Measurements from ENCODE around the gene ISL2.

ISL2 gene

GRCh38 chr15:76342058-76342381 lies 5.4 kb downstream of the ISL2 start:
- no peak for DNase-seq (ENCODE audit: low spot score)

GRCh38 chr15:76342382-76343201 lies 6.0 kb downstream of the ISL2 start:
- DNase-seq (ENCODE audit: low spot score) = no peak

DNA sequence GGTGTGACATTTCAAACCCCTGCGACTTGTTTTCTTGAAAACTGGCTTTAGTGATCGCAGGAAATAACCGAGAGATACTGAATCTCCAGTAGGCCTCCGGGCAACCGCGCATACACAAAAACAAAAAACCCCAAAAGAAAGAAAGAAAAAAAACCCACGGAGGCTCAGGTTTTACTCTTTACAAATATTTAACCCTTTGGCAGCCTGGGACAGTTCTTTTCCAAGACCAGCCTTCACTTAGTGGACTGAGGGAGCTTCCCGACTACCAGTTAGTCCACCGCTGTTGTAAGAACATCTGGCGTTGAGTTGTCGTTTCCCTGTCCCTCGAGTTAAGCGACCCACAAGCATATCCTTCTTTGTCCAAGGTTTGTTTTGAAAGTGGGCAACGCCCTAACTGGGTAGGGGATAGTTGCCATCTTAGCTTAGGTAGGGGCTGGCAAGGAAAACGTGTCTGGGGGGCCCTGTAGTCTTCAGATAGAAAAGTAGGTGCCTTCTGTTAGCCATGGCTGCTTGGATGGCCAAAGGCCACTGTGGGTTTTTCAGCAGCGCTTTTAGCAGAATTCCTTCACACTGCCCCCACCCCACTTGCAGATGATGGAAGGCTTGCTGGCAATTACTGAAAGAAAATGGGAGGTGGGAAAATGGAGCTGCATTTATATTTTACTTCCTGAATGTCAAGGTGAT lies 6.9 kb downstream of the ISL2 start:
- DNase-seq (ENCODE audit: low spot score) = no peak

GRCh38 chr15:76344893-76345582 lies 8.5 kb downstream of the ISL2 start:
- DNase-seq (ENCODE audit: low spot score) = no peak

GRCh38 chr15:76345583-76345879 lies 9.0 kb downstream of the ISL2 start:
- DNase-seq (ENCODE audit: low spot score) = no peak

- no peak for DNase-seq (ENCODE audit: low spot score)
These were observed 9.5 kb downstream of the ISL2 start for GRCh38 chr15:76345880-76346668.

- no peak for DNase-seq (ENCODE audit: low spot score)
These were observed 10.3 kb downstream of the ISL2 start for GRCh38 chr15:76346669-76347481.

DNA sequence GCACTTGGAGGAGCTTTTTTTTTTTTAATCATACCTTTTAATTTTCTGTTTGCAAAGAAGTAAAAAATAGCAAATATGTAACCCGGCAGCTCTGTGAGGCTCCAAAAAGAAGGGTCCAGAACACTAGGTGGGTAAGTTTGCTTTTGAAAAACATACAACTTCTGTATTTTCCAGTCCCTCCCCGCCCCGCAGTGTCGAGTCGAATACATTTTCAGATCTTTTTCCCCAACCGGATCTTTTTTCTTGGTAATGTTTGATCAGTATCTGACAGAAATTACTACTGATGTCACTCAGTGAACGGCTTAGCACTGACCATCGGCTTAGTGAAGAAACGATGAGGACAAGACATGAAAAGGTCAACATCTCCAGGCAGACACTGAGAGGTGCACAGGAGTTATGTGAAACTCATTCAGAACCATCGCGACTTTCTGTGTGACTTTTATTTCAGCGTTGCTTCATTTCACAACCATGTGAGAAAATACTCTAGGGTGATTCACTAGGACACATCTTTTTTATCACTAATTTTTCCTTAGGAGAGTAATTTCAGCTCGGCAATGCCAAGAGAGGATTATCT lies 11.0 kb downstream of the ISL2 start:
- DNase-seq (ENCODE audit: low spot score) = no peak

GRCh38 chr15:76349301-76350070 lies 12.9 kb downstream of the ISL2 start:
- DNase-seq (ENCODE audit: low spot score) = no peak

- no peak for DNase-seq (ENCODE audit: low spot score)
These were observed 16.5 kb downstream of the ISL2 start for GRCh38 chr15:76353023-76353577.

- DNase-seq (ENCODE audit: low spot score) = no peak
These were observed 17.3 kb downstream of the ISL2 start for GRCh38 chr15:76353903-76354302.

DNA sequence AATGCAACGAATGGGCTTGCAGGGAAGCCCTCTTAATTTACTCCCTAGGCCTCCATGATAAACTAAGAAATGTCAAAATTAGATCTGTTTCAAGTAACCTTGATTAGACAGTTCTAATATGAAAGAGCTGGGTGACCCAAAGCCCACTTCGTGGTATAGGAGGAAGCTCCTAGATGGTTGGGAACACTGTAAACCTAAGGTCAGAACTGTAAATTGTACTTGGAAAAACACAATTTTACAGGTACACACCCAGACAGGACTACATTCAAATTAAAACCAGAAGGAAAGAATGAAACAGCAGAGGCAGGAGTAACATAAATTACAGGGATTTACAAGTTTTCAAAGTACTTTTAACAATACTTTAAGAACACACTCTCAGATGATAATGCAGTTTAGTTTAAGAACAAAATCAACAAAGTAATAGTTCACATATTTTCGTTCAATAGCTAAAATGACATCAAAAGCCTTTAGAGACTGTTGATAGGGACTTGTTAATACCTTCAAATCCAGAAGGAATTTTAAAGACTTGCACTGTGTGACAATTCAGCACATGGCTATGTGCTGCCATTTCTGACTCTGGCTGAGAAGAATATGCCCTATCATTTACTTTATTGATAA lies 18.4 kb downstream of the ISL2 start:
- DNase-seq (ENCODE audit: low spot score) = no peak

- DNase-seq (ENCODE audit: low spot score) = no peak
These were observed 21.9 kb downstream of the ISL2 start for GRCh38 chr15:76358453-76358852.

GRCh38 chr15:76359152-76359551 lies 22.6 kb downstream of the ISL2 start:
- DNase-seq (ENCODE audit: low spot score) = no peak

- DNase-seq (ENCODE audit: low spot score) = no peak
These were observed 23.8 kb downstream of the ISL2 start for GRCh38 chr15:76360416-76360815.

- no peak for DNase-seq (ENCODE audit: low spot score)
These were observed 26.7 kb downstream of the ISL2 start for GRCh38 chr15:76363251-76363650.

DNA sequence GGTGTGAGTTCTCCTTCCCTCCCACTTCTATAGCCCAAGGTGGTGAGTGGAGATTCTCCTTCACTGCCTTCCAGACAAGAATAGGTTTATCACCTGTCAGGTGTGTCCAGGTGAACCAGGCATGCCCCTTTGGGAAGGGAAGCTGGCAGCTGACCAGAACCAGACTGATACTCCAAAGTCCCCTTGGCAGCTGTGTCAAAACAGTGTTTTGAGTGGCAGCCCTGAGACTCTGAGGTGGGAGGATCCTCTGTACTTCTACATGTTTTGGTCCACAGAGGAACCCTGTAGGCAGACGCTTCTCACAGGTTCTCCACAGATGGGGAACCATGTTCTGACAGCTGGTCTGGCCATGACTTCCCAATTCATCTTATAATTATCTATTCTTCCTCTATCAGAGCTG lies 30.1 kb downstream of the ISL2 start:
- no peak for DNase-seq (ENCODE audit: low spot score)

- DNase-seq (ENCODE audit: low spot score) = no peak
These were observed 31.6 kb downstream of the ISL2 start for GRCh38 chr15:76368122-76368621.

GRCh38 chr15:76376029-76376428 lies 39.5 kb downstream of the ISL2 start:
- no peak for DNase-seq (ENCODE audit: low spot score)

- DNase-seq (ENCODE audit: low spot score) = no peak
These were observed 40.2 kb downstream of the ISL2 start for GRCh38 chr15:76376816-76377215.
